IPS DF 6.9 (cell line): ENCODE data around the gene ZIC5.

ENCODE experiments used
- DNase-seq: peaks from one replicate; pipeline ENCODE4 v3.0.0-alpha.2; 2013; ENCODE audit warnings: low read depth, low spot score
- H3K27ac ChIP-seq: one replicate; pipeline ENCODE4 v1.5.1; 2013; ENCODE audit warnings: low read length, control low read depth
- H3K27me3 ChIP-seq: 2 replicates; pipeline ENCODE4 v1.6.1; 2013; ENCODE audit warnings: mild to moderate bottlenecking, low read length; ENCODE audit not compliant: control insufficient read depth, insufficient read depth
- H3K36me3 ChIP-seq: 2 replicates; pipeline ENCODE4 v1.6.1; 2013; ENCODE audit warnings: low read length; ENCODE audit not compliant: control insufficient read depth, insufficient read depth
- H3K4me1 ChIP-seq: 2 replicates; pipeline ENCODE4 v1.6.1; 2013; ENCODE audit warnings: low read length; ENCODE audit not compliant: control insufficient read depth, insufficient read depth
- H3K4me3 ChIP-seq: 2 replicates; pipeline ENCODE4 v1.5.1; 2013; ENCODE audit warnings: mild to moderate bottlenecking, low read length
- H3K9me3 ChIP-seq: 2 replicates; pipeline ENCODE4 v1.6.1; 2013; ENCODE audit warnings: low read length, inconsistent platforms; ENCODE audit not compliant: control insufficient read depth, insufficient read depth
- WGBS: extraction: QIAGEN DNeasy Blood & Tissue Kit; methylation state at CpG from one replicate; pipeline ENCODE4 v1.1.7; 2013; ENCODE audit warnings: mixed read lengths, missing lambda C conversion rate; ENCODE audit not compliant: insufficient read length, insufficient coverage; 5-methylcytosine and 5-hydroxymethylcytosine counted together

ZIC5 gene

GRCh38 chr13:99981735-99982035 is 10.1 kb upstream of the ZIC5 start, which contains the start of gene ZIC2:
Gene ZIC2, plus strand, starts transcription at chr13:99981784. Its CDS starts 281 bp downstream, at chr13:99982065.
- no CpG with 5 or more reads among the region's 41 CpGs for WGBS
- Histone ChIP-seq H3K4me1 (peaks cover 2% of the 10 kb centered on the region; the same call in 1 of the 2 replicates), H3K9me3 (no peaks in the 10 kb centered on the region), H3K4me3 (peak within 1 kb of the TSS; percentile 82), H3K27ac (no peak within 1 kb of the TSS), H3K27me3 (no peaks in the 10 kb centered on the region; the same call in 1 of the 2 replicates), H3K36me3 (peaks cover 12% of the 10 kb centered on the region)
- DNase-seq: no peak

GRCh38 chr13:99980824-99981734 is 9.5 kb upstream of the ZIC5 start:
- Histone ChIP-seq H3K27ac (no peak overlapping the region), H3K9me3 (no peaks in the 10 kb centered on the region), H3K4me3 (peak overlapping the region; percentile 82), H3K27me3 (no peaks in the 10 kb centered on the region; the same call in 1 of the 2 replicates), H3K4me1 (peaks cover 2% of the 10 kb centered on the region; the same call in 1 of the 2 replicates), H3K36me3 (peaks cover 12% of the 10 kb centered on the region)
- no peak for DNase-seq
- no CpG with 5 or more reads among the region's 110 CpGs for WGBS

DNA sequence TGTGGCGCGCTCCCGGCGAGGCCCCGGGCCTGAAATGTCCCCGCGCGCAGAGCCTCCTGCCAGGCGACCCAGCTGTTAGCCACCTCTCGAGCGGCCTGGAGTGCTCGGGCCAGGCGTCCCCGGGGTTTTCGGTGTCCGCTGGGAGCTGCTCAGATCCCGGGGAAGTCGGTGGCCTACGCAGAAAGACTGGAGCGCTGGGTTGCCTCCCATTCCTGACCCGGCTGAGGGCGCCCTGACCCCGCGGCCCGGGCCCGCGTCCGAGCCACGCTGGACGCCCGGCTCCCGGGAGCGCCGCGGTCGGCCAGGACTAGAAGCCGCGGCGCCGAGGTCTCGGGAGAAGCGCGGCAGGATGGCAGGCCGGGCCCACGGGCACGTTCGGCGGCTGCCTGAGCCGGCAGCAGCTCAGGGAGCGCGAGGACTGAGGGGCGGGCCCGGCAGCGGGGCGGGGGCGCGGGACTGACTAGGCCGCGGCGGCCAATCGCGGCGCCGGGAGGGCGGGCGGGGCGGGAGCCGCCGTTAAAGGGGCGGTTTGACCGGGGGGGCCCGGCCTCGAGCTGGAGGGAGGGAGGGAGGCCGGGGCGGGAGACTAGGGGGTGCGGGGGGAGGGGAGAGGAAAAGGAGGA is 8.7 kb upstream of the ZIC5 start:
- H3K4me3 ChIP-seq: peak overlapping the region; percentile 82
- H3K4me1 ChIP-seq: peaks cover 6% of the 10 kb centered on the region
- H3K36me3 ChIP-seq: peaks cover 12% of the 10 kb centered on the region
- no CpG with 5 or more reads among the region's 76 CpGs for WGBS
- no peak for DNase-seq
- H3K27me3 ChIP-seq: no peaks in the 10 kb centered on the region; the same call in 1 of the 2 replicates
- H3K9me3 ChIP-seq: no peaks in the 10 kb centered on the region
- H3K27ac ChIP-seq: no peak overlapping the region

GRCh38 chr13:99979453-99980200 is 8.1 kb upstream of the ZIC5 start:
- no CpG with 5 or more reads among the region's 59 CpGs for WGBS
- Histone ChIP-seq H3K4me3 (peak overlapping the region; percentile 72), H3K4me1 (peaks cover 11% of the 10 kb centered on the region), H3K9me3 (no peaks in the 10 kb centered on the region), H3K27ac (no peak overlapping the region), H3K36me3 (peaks cover 7% of the 10 kb centered on the region), H3K27me3 (no peaks in the 10 kb centered on the region; the same call in 1 of the 2 replicates)
- no peak for DNase-seq

- Histone ChIP-seq H3K27me3 (no peaks in the 10 kb centered on the region; the same call in 1 of the 2 replicates), H3K4me1 (peaks cover 12% of the 10 kb centered on the region), H3K9me3 (no peaks in the 10 kb centered on the region), H3K27ac (no peak overlapping the region), H3K4me3 (peak overlapping the region; percentile 72; the same call in 1 of the 2 replicates), H3K36me3 (peaks cover 6% of the 10 kb centered on the region; the same call in 1 of the 2 replicates)
- WGBS: no CpG with 5 or more reads among the region's 18 CpGs
- DNase-seq: no peak
Measured at GRCh38 chr13:99978799-99979452, 7.4 kb upstream of the ZIC5 start.

DNA sequence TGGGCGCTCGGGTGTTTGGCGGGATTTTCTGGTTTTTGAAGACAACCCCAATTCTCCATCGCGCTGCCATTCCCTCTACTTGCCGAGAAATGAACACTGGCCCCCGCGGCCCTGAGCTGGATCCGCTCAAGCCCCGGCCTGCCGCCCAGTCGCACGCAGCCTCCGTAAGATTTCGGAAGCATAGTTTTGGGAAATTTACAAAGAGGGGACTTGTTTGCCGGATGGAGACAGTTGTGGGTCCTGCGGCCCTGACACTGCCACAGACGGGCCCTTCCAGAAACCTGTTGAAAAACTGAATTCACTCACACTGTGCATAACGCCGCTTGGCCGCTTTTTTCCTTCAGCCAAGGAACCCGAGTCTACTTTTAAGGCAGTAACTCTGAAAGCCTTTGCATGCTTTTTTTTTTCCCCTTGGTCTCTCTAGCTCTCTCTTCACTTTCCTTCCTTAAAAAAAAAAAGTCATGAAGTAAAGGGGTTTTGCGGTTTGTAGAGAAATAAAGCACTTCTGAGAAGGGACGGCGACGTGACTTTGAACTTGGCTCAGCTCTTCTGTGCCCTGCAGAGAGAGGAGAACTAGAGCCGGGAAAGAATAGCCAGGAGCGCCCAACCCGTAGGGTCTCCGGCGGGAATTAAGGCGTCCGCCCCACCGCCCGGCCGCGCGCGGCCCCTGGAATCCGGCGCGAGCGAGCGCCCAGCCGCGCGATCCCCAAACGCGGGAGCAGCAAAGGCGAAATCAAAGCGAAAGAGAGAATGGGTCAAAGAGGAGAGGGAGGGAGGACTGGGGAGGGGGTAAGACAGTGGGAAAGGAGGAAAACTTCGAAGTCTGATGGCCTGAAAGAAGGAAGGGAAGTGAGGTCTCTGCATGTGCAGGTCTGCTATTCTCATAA is 6.6 kb upstream of the ZIC5 start:
- no peaks in the 10 kb centered on the region for H3K9me3 ChIP-seq
- H3K27ac ChIP-seq: no peak overlapping the region
- peaks cover 12% of the 10 kb centered on the region for H3K4me1 ChIP-seq
- H3K36me3 ChIP-seq: peaks cover 6% of the 10 kb centered on the region; the same call in 1 of the 2 replicates
- WGBS: no CpG with 5 or more reads among the region's 52 CpGs
- H3K27me3 ChIP-seq: no peaks in the 10 kb centered on the region; the same call in 1 of the 2 replicates
- peak overlapping the region; percentile 12; the same call in 1 of the 2 replicates for H3K4me3 ChIP-seq
- no peak for DNase-seq

GRCh38 chr13:99977334-99977911 is 5.9 kb upstream of the ZIC5 start:
- Histone ChIP-seq H3K4me3 (no peak overlapping the region), H3K27me3 (no peaks in the 10 kb centered on the region; the same call in 1 of the 2 replicates)

GRCh38 chr13:99976575-99976974 is 5.0 kb upstream of the ZIC5 start:
- no peak for DNase-seq
- H3K36me3 ChIP-seq: no peaks in the 10 kb centered on the region
- no peak overlapping the region for H3K27ac ChIP-seq
- peaks cover 12% of the 10 kb centered on the region for H3K4me1 ChIP-seq
- WGBS: no CpG with 5 or more reads among the region's 5 CpGs
- no peaks in the 10 kb centered on the region; the same call in 1 of the 2 replicates for H3K27me3 ChIP-seq
- H3K4me3 ChIP-seq: no peak overlapping the region
- H3K9me3 ChIP-seq: no peaks in the 10 kb centered on the region

More at GRCh38 chr13:99977334-99977911, 5.9 kb upstream of the ZIC5 start:
- DNase-seq: no peak
- Histone ChIP-seq H3K27ac (no peak overlapping the region), H3K9me3 (no peaks in the 10 kb centered on the region), H3K36me3 (no peaks in the 10 kb centered on the region), H3K4me1 (peaks cover 12% of the 10 kb centered on the region)
- no CpG with 5 or more reads among the region's 7 CpGs for whole genome bisulfite sequencing

DNA sequence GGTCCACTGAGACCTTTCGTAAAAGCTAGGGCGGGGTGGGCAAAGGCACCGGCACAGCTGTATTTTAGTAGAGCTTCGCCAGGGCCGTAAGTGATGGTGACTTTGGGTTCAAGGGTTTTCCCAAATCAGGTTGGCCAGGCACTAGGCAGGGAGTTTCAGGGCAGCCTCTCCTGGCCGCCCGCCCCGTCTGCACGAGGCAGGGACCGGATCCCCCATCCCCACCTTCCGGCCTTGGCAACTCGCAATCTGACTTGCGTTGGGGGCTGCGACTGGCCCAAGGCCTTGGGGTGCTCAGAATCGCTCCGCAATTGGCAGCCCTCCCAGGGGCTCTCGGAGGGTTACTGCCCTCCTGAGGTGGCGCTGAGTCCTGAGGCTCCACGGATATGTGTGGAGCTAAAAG is 4.1 kb upstream of the ZIC5 start:
- no peaks in the 10 kb centered on the region; the same call in 1 of the 2 replicates for H3K27me3 ChIP-seq
- H3K4me3 ChIP-seq: no peak overlapping the region
- WGBS: no CpG with 5 or more reads among the region's 19 CpGs

More for the DNA sequence above, 4.1 kb upstream of the ZIC5 start:
- H3K27ac ChIP-seq: no peak overlapping the region
- no peaks in the 10 kb centered on the region for H3K36me3 ChIP-seq
- H3K9me3 ChIP-seq: no peaks in the 10 kb centered on the region
- DNase-seq: no peak
- H3K4me1 ChIP-seq: peaks cover 12% of the 10 kb centered on the region
